Inflammatory macrophage (primary cell): Measurements from ENCODE around the gene PPP6R3.

Experiments
- DNase-seq, 2 donors: peaks; one replicate each; pipeline ENCODE4 v3.0.0-alpha.2; 2020 to 2022

PPP6R3 gene

GRCh38 chr11:68565768-68566167 is 105.2 kb downstream of the PPP6R3 start:
- no peak for DNase-seq

GRCh38 chr11:68567553-68567952 is 107.0 kb downstream of the PPP6R3 start:
- DNase-seq = peak in 1 of 2 donors; percentile 1

DNA sequence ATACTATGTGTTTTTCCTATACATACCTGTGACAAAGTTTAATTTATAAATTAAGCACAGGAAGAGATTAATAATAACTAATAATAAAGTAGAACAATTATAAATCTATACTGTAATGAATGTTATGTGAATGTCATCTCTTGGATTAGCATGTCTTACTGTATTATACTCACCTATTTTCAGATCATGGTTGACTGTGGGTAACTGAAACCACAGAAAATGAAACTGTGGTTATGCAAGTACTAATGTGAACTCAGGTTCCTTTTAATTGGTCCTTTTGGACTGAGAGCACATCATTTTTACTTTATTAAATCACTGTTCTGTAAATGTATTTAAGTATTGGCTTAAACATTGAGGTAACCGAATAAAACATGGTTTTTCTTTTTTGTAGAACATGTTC is 108.8 kb downstream of the PPP6R3 start:
- DNase-seq = no peak

- no peak for DNase-seq
Measured at GRCh38 chr11:68570691-68571090, 110.1 kb downstream of the PPP6R3 start.

DNA sequence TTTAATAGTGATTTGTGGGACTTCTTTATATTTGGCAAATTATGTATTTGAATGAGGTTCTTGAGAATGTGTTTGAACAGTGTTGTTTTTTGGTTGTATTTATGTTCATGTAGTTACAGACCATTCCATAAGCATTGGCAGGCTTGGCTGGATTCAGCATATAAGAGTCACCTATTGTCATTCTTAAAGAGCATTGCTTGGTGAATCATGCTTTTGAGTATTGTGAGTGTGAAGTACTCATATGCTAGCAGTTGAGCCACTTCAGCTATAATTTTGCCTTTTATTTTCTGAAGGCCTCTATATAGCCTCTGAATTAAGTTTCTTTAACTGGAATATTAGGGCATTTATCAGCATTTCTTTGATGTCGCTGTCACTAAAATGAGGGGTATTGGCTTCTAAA is 113.8 kb downstream of the PPP6R3 start:
- DNase-seq = no peak

DNA sequence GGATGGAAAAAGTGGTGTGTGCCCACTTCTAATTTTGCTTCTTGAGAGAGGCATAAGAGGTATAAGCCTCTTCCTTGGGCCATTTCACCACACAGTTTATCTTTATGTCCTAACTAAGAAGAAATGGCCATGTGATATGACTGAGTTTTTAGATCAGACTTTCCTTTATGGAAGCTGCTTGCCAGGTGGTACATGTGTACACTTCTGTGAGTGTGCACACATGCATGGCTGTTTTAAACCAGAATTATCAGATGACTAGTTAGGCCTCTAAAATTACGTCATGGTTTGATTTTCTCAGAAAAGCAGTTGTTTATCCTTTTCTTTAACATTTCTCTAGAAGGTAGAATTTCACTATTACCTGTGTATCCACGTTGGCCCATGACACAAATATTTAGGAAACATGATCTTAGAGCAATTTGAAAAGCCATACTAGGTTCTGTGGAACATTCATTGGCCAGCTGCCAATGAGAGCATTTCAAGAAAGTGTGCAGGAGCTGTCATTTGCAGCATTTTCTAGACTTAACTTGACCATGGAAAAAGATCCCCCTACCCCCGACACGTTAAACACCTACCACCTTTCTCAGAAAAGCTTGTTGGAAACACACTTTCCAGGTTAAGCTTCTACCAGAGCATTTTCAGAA is 114.6 kb downstream of the PPP6R3 start:
- DNase-seq = no peak

- DNase-seq = no peak
Measured at GRCh38 chr11:68579455-68579854, 118.9 kb downstream of the PPP6R3 start.

- DNase-seq = no peak
Measured at GRCh38 chr11:68581439-68581838, 120.9 kb downstream of the PPP6R3 start.

DNA sequence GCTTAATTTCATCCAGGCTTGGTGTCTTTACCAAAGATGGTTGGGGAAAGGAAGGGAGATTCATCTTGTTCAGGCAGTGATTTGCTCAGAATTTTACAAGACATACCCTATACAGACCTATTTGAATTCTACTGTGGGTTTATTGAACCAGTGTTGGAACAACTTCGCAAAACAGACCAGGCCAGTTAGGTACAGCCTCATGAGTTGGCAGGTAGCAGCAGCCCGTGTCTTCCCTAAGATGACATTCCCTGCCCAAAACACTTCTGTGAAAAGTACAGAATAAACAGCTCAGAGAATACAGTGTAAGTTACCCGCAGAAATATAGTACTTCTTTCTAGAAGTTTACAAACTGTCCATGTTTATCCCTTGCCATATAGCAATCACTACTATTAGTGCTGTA is 121.3 kb downstream of the PPP6R3 start:
- no peak for DNase-seq

DNA sequence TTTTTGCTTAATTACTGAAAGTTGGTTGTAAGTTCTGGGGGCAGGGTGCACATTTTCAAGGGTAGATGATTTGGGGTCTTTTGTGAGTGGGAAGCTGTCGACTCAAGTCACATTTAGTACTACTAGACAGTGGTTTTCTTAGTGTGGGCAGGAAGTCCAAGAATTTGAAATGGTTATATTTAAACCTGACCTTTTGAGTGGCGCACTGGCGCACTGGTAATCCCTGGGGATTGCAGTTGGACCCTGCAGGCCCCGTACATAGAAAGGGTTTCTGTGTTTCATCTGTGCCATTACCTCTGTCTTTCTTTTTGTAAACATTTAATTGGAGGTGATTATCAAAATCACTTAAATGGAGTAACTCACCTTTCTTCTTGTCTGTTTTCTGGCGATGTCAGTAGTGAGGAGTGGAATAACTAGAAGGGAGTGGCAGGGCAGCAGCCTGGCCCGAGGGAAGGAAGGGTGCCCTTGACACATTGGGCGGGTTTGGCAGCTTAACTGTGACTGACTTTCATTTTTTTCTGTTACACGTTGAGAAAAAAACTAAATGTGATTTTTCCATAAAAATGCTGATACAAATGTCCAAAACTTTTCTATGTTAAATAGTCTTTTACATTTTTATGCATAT is 122.0 kb downstream of the PPP6R3 start:
- DNase-seq = no peak

- DNase-seq = no peak
Measured at GRCh38 chr11:68583041-68583446, 122.5 kb downstream of the PPP6R3 start.

GRCh38 chr11:68584097-68584496 is 123.5 kb downstream of the PPP6R3 start:
- DNase-seq = peak; percentile 52 to 66

DNA sequence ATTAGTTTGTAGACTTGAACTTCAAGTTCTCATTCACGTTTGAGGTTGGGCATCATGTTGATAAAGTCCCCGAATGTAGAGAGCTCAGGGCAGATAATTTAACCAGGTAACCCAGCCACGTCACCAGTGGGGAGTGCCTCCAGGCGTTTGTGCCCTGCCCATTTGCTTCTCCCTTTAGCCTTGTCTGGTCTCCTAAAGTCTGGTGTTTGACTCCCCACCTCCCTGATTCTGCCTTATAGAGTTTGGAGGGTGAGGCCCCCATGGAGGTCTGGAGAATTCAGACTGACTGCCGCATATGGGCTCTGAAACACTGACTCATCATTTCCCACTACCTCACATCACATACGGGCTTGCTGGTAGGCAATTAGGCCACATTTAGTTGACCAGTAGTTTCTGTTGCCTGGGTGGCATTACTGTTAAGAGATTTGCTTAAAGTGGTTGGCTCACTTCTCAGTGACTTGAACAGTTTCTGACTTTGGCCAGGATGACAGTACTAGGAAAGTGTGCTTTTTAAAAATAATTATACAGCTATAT is 124.5 kb downstream of the PPP6R3 start:
- no peak for DNase-seq

DNA sequence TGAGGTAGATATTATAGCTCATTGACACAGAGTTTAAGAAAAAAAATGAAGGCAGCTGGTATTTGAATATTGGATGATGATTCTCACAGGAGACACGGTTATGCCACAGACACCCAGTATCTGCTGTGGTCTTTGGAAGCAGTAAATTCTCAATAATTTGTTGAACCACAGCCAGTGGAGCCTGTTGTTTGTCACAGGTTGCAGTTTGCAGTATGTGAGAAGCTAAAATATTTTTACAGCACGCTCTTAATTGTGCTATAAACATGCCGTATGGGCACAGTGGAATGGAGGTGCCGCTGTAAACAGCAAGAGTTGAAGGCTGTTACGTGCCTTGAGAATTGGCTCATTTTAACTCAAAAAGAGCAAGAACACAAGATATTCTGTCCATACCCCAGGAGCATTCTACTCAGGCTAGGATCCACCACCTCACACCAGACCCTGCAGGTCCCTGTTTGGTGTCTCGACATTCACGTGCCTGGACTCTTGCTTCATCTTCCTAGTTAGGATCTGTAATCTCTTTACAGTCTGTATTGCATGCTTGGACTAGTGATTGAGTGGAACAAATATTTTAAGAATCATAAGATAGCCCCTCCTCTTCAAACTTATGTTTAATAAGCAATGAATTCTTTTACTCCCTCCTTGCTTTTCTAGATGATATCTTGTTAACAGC is 129.1 kb downstream of the PPP6R3 start:
- no peak for DNase-seq

DNA sequence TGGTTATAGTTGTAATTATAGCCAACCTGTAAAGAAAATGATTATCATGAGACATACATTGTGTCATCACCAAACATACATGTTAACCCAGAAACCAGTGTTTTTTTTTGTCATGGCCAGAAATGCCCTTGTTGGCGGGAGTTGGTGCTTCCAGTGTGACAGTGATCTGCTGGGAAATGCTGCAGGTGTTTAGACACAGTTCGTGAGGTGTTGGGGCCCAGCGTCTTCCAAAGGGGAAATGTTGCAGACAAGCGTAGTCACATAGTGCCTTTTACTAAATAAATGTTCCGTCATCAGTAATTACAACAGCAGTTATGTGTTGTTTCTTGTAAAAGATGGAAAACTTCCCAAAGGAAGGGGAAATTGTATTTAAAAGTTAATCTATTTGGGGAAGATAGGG is 131.2 kb downstream of the PPP6R3 start:
- no peak for DNase-seq

- DNase-seq = no peak
Measured at GRCh38 chr11:68593441-68593840, 132.9 kb downstream of the PPP6R3 start.

- no peak for DNase-seq
Measured at GRCh38 chr11:68594123-68594522, 133.6 kb downstream of the PPP6R3 start.

DNA sequence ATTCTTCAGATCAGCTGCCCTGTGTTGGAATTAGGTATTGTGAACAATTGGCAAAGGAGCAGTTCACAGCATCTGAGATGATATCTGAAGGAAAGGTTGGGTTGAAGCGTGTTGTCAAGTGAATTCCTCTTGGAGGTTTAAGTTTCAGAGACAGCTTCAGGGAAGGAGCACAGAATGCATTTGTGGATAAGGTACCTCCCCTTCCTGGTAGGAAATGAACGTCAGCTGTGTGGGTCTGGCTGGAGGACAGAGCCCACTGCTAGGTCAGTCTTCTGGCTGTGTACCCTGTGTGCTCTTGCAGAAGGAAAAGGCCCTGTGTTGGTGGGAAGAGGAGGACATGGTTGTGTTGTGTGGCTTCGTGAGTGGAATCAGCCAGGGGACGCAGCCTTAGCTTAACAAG is 135.7 kb downstream of the PPP6R3 start:
- no peak for DNase-seq

DNA sequence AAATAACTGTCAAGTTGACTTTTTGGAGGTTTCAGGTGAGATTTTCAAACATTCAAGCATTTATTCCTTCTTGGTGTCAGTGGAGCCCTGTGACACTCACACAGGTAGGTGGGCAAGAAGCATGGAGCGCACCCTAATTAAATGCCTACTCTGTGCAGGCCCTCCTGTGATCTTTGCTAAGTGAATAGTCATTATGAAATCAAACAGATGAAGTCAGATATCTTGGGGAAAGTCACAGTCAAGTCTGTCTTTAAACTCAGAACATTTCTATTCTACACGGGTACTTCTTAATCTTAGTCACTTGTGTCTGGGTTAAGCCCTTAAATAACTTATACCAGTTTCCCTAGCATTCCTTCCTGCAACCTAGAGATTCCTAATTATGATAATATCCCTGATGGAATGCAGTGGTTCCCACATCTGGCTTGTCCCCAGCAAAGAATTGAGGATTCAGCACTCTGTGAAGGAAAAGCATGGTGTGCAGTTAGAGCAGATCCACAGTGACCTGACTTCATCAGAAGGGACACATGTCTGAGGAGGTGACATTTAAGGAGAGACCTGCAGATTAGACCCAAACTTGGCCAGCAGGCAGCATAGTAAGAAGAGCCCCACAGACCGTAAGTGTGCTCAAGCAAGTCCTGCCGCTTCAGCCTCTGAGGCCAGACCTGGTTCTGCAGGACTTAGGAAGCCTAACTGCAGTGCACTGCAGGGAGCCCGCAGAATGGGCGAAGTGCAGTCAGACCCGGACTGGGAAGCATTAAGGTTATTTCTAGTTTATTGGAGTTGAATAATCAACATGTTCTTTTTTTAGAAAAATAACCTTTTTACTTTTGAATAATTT is 138.5 kb downstream of the PPP6R3 start:
- no peak for DNase-seq

DNA sequence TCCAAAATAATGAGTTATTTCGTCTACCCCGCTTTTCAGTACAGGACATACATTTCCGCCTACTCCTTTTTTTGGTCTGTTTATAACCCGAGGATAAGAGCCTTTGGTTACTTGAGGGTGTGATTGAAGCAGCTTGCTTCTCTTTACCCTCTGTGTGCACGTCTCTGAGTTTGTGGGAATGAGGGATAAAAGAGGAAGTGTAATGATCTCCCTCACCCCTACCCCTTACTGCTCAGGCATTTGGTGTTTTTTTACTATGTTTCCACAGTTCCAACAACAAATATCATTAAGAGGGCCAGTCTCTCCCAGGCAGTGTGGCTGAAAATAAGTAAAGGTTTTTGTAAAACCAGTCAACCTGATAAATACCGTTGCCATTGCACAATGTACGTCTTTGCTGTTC is 140.6 kb downstream of the PPP6R3 start:
- DNase-seq = no peak

- no peak for DNase-seq
Measured at GRCh38 chr11:68609761-68610160, 149.2 kb downstream of the PPP6R3 start.

DNA sequence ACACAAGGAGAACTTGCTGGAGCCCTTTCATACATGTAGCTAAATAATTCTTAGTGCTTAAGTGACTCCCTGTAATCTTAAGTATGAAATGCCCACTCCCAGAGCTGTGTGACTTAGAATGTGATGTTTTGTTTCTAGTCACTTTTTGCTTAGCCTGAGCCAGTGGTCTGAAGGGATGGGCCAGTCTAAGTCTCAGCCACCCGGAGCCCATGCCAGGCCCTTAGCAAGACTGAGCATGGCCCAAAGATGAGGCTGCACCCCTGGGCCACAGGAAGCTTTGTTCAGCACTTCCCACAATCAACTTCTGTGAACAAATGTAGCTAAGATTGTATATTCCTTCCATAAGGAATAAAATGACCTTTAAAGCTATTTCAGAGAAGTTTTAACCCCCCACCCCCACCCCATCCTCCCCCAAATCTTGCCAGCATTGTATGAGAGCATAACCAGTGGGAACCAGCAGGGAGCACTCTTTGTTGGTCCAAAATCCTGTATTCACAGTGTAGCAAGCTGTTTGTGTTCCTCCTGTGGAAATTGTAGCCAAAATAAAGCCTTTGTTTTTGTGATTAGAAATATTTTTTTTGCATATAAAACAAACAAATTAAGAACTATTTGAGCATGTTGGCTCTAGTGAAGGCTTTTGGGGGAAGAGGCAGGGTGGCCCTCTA is 150.0 kb downstream of the PPP6R3 start:
- DNase-seq = no peak
